HS-27A (cell line): ENCODE data around the gene LDLRAD3.

ENCODE experiments used
- DNase-seq: peaks from one replicate; pipeline ENCODE4 v3.0.0-alpha.2; 2012; ENCODE audit warnings: low read depth, missing footprints

The LDLRAD3 gene

DNA sequence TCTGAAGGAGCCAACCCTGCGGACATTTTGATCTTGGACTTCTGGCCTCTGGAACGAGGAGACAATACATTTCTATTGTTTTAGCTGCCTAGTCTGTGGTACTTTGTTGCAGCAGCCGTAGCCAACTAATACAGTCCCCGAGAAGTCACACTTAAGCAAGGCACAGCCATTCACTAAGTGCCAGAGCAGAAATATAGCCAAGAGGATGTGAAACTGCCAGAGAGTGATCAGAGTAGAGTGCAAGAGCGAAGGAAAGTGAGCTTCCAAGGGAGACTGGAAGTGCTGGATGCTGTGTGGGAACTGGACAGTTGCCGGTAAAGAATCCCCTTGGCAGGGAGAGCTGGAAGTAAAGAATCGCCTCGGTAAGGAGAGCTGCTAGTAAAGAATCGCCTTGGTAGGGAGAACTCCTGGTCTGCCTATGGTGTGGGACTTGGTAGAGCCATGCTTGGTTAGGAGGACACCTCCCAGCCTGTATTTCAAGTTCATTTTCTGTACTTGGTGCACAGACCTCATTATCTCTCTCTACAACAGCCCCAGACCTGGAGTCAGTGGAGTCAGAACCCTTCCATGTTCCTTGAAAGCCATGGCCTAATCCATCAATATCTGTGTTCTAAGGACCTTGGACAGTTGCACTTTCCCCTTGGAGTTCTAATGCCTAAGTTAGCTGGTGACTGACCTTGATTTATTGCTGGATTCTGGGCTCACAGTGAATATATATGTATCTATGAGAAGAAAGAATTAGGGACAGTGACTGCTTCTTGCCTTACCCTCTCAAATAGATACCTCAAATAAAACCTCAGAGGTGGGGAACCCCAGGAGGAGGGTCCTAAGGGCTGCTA lies 162.1 kb downstream of the LDLRAD3 start:
- DNase-seq, result no peak

- DNase-seq, result no peak
Measured at GRCh38 chr11:36107547-36107946, 163.7 kb downstream of the LDLRAD3 start.

DNA sequence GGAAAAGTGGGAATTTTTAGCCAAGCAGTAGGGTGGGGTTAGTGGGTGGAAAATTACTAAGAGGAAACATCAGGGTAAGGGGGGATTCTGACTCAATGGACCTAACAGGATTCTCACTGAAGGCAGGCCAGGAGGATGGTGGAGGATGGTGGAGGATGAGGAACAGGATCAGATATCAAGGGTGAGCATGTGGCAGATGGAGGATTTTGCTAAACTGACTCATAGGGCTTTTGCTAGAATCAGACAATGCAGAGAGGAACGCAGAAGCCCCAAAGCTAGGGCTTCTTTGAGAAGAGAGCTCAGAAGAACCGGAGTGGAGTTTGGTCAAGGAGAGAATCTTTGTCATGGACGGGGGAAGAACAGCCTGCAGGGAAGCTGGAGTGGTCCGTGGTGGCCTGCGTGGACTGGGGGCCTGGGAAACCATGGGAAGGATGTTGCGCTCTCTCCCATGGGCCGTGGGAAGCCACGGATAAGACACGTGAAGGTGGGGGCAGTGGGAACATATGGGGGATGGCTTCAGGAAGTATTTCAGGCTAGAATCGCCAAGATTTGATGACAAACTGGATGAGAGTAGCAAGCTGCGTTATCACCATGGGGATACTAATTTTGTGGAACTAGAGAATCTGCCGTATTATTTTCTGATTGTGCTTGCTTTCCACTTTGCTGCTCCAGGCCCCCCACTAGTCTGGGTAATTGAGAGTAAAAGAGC lies 165.2 kb downstream of the LDLRAD3 start:
- DNase-seq, result no peak

DNA sequence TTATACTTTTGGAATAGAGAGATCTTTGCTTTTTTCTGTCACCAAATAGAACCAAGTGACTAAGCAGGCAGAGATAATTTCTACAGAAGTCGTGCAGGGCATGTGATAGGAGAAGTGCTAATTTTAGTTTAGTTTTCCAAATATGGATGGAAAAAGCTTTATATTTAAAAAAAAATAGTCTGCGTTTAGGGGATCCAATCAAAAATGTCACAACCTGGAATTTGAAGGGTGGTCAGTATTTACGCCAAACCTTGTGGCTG lies 165.7 kb downstream of the LDLRAD3 start:
- no peak for DNase-seq

- no peak for DNase-seq
Measured at GRCh38 chr11:36109850-36110606, 166.2 kb downstream of the LDLRAD3 start.

- no peak for DNase-seq
Measured at GRCh38 chr11:36110668-36111410, 167.0 kb downstream of the LDLRAD3 start.

- DNase-seq, result no peak
Measured at GRCh38 chr11:36114095-36114494, 170.2 kb downstream of the LDLRAD3 start.

- DNase-seq, result no peak
Measured at GRCh38 chr11:36115378-36115801, 171.5 kb downstream of the LDLRAD3 start.

DNA sequence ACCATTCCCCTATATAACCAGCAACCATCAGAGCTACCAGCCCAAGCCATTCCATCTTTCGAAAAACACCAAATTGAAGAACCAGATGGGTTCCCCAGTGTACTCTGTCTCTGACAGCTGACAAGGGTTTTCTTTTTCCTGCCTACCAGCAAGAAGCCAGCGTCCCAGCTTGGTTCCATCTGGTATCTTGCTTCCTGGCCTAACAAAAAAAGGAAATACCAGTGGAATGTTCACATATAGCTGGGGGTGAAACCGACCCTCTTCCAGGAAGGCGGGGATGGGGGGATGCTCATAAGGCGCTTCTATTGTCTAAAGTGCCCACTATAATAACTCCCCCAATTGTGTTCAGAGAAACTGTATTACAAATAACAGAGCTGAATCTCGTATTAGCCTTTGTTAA lies 172.3 kb downstream of the LDLRAD3 start:
- DNase-seq, result no peak

DNA sequence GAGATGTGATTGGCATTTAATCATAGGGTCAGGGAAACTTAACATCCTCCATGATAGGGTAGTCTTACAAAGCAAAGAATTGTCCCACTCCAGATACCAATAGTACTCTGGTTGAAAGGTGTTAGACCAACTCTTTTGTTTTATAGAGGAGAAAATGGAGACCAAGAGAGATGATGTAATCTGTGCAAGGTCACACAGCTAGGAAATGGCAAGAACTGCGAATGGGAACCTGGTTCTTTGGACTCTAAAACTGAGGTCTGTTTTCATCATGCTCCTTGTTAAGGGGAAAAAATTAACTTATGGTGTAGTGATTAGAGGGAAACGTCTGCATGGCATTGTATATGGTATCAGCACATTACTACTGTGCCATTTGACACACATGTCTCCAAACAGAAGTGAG lies 174.2 kb downstream of the LDLRAD3 start:
- DNase-seq, result no peak

DNA sequence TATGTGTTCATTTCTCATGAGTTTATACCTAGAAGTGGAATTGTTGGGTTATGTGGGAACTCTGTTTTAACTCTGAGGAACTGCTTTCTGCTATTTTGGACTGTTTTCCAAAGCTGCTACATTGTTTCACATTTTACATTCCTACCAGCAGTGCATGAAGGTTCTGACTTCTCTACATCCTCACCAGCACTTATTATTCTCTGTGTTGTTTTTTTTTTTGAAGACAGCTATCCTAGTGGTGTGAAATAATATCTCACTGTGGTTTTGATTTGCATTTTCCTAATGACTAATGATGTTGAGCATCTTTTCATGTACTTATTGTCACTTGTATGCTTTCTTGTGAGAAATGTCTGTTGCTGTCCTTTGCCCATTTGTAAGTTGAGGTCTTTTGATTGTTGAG lies 175.4 kb downstream of the LDLRAD3 start:
- no peak for DNase-seq

DNA sequence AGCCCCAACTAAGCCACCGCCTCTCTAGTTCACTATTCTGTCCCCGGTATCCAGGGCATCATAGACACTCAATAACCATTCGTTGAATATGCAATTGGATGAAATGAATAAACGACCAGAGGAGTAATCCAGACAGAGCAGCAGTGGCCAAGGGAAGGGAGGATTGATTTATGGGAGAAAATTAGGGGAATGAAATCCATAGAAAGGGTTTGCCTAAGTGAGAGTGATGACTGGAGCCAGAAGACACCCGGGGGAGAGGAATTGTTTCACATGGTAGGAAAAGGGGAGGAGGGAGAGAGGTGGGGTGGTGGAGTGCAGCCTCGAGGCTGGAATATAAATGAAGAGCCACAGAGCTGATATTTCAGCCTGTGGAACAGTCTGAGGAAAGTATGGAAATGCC lies 177.2 kb downstream of the LDLRAD3 start:
- no peak for DNase-seq

- no peak for DNase-seq
Measured at GRCh38 chr11:36122671-36123070, 178.8 kb downstream of the LDLRAD3 start.

DNA sequence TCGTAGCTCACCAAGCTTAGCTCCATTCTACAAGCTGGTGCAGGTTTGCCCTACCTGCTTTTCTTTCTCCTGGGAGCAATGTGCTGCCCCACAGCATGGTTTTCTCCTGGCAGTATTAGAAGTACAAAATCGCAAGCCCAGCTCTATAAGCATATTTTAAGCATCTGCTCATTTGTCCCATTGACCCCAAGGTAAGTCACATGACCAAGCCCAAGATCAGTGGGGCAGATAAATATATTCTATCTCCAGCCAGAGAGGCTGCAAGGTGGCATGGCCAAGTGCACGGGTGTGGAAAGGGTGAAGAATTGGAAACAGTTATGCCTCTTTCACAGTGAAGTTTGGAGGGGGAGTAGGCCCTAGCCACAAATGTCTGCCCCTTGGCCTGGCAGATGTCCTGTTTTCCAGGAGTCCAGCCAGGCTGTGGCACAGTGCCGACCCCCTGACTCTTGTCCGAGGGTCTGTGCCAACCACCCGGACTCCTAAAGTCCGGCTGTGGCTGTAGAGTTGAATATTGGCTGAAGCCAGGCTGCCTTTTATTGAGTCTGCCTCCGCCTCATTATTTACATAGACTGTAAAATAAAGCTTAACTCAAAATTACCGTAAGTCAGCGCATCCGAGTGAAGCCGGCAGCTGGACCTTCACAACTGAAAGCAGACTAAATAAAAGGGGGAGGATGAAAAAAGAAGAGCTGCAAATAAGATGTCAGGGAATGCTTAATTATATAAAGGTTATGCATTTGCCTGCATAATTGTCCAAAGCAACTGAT lies 179.7 kb downstream of the LDLRAD3 start:
- no peak for DNase-seq

GRCh38 chr11:36126678-36127077 lies 182.8 kb downstream of the LDLRAD3 start:
- no peak for DNase-seq

DNA sequence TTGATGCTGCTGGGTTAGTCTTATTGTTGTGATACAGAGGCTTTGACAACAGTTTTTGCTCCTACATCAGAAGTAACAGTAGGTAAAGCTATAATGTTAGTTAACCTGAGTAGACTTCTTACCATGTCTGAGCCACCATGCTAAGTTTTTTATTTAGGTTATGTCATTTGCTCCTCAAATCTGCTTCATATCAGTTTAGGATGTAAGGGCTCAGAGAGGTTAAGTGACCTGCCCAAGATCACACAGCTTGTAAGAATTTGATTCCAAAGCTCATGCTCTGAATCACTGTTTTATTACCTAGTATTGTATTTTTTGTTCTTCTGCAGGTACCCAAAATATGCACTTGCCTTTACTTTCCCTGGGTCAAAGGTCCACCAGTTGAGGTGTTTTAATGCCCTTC lies 183.7 kb downstream of the LDLRAD3 start:
- no peak for DNase-seq

DNA sequence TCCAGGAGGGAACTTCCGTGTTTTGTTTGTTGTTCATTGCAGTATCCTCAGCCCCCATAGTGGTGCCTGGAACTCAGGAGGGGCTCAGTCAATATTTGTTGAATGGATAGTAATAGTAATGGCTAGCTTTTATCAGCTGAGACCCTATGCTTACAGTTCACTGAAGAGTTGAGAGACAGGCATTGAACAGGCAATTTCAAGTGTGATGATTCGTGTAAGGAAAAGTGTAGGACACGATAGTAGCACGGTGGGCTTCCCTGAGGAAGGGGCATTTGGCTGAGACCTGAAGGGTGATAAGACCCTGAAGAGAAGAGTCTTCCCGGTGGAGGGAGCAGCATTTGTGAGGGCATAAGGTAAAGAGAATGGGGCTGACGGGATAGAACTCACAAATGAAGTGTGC lies 186.1 kb downstream of the LDLRAD3 start:
- DNase-seq, result no peak

DNA sequence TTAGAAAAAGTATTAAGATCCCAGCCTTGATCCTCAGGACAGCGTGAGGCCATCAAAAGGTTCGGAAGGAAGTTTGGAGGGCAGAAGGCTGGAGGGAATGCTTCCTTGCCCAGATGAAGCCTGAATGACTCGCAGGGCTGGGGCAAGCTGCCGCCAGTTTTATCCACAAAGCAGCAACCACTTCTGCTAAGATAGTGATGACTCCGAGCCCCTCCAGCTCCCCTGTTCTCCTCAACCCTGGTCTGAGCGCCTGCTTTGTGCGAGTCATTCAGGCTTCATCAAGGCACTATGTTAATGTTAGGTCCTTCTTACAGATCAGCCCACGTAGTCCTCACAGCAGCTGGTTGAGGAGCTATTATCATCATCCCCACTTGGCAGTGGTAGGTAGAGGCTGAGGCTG lies 186.5 kb downstream of the LDLRAD3 start:
- no peak for DNase-seq

GRCh38 chr11:36131721-36132397 lies 188.0 kb downstream of the LDLRAD3 start:
- no peak for DNase-seq

- DNase-seq, result no peak
Measured at GRCh38 chr11:36132940-36133339, 189.1 kb downstream of the LDLRAD3 start.

GRCh38 chr11:36135076-36135475 lies 191.2 kb downstream of the LDLRAD3 start:
- DNase-seq, result no peak
